Endothelial cell of umbilical vein (primary cell): Measurements from ENCODE around the gene RPL13. TPM values are rescaled to one million over a fixed set of nuclear protein-coding genes. Genes with fewer than 3 reads are reported as not detected.

ENCODE experiments used
- BruUV-seq: library from RNA; stranded (reverse); fragments of 400-500 nt; replicated peaks from 2 replicates; lab custom pipeline; 2021; lab: Mats Ljungman, UMichigan
- CTCF ChIA-PET: fragments of 300-600, 350-600 bp; sonication (Branson Sonifier 250); formaldehyde crosslinking; loops from one replicate; lab custom pipeline; 2021; ENCODE audit warnings: antibody characterized with exemption, inconsistent platforms; lab: Charles Lee
- POLR2A ChIA-PET: fragments of 300-600, 350-600 bp; sonication (Branson Sonifier 250); formaldehyde crosslinking; loops from one replicate; lab custom pipeline; 2021; ENCODE audit warnings: antibody characterized with exemption, inconsistent platforms; lab: Charles Lee
- DNase-seq: peaks from one replicate; pipeline ENCODE4 v3.0.0-alpha.2; 2011; ENCODE audit warnings: low read depth, low spot score
- FAIRE-seq: peaks from 2 replicates; lab custom pipeline; 2011; peaks lifted over from hg19 to GRCh38; lab: Jason Lieb, UNC
- H2AFZ ChIP-seq: 2 replicates; pipeline ENCODE4 v1.6.0; 2012; ENCODE audit warnings: low read depth, low read length, control low read depth, inconsistent platforms
- H3K27ac ChIP-seq: 2 replicates; pipeline ENCODE4 v1.5.1; 2011; ENCODE audit warnings: low read depth, mild to moderate bottlenecking, control low read depth, low read length, moderate library complexity; ENCODE audit not compliant: insufficient read depth
- H3K27me3 ChIP-seq, 2 experiments: 2 replicates each; pipeline versions ENCODE4 v1.6.0 to v1.6.1; 2011; ENCODE audit warnings: low read length in 2 of 2, mixed read lengths in 1 of 2; ENCODE audit not compliant: control insufficient read depth in 2 of 2, insufficient read depth in 2 of 2
- H3K36me3 ChIP-seq, 2 experiments: 2 replicates in 1 of 2; 3 replicates in 1 of 2; pipeline ENCODE4 v1.5.1; 2011; ENCODE audit warnings: low read length in 2 of 2, mild to moderate bottlenecking in 1 of 2, moderate library complexity in 1 of 2; ENCODE audit not compliant: control insufficient read depth in 2 of 2, insufficient read depth in 2 of 2; ENCODE audit errors: extremely low read depth in 1 of 2
- H3K4me1 ChIP-seq: 3 replicates; pipeline ENCODE4 v1.5.1; 2011; ENCODE audit warnings: mild to moderate bottlenecking, low read length; ENCODE audit not compliant: control insufficient read depth, insufficient read depth; ENCODE audit errors: extremely low read depth
- H3K4me2 ChIP-seq: 2 replicates; pipeline ENCODE4 v1.6.1; 2011; ENCODE audit warnings: low read length, control low read depth, mixed read lengths; ENCODE audit not compliant: insufficient read depth
- H3K4me3 ChIP-seq, 3 experiments: fragments of 200-600 bp in 1 of 3; sonication (generic), shearing (Covaris generic) in 1 of 3; replicated peaks in 1 of 3; 2 replicates each; pipeline ENCODE4 v1.5.1; 2011 to 2016; ENCODE audit warnings: control low read depth in 3 of 3, low read length in 3 of 3, mild to moderate bottlenecking in 2 of 3, inconsistent platforms in 1 of 3, low read depth in 1 of 3, moderate library complexity in 1 of 3; ENCODE audit not compliant: insufficient read depth in 1 of 3
- H3K79me2 ChIP-seq: 2 replicates; pipeline ENCODE4 v1.6.0; 2012; ENCODE audit warnings: low read length, inconsistent platforms; ENCODE audit not compliant: control insufficient read depth, insufficient read depth
- H3K9ac ChIP-seq: replicated peaks from 2 replicates; pipeline ENCODE3; 2011; ENCODE audit warnings: low read length, control low read depth; ENCODE audit not compliant: insufficient read depth; ENCODE audit errors: extremely low read depth
- H3K9me1 ChIP-seq: replicated peaks from 3 replicates; pipeline ENCODE4 v1.6.0; 2011; ENCODE audit warnings: mild to moderate bottlenecking, low read length; ENCODE audit not compliant: control insufficient read depth, insufficient read depth; ENCODE audit errors: extremely low read depth
- H3K9me3 ChIP-seq: replicated peaks from 2 replicates; pipeline ENCODE4 v1.5.1; 2012; ENCODE audit warnings: low read length, inconsistent platforms; ENCODE audit not compliant: control insufficient read depth, insufficient read depth
- H4K20me1 ChIP-seq: replicated peaks from 2 replicates; pipeline ENCODE3; 2011; ENCODE audit warnings: mild to moderate bottlenecking, low read length; ENCODE audit not compliant: control insufficient read depth, insufficient read depth; ENCODE audit errors: extremely low read depth
- EZH2 ChIP-seq: IDR thresholded peaks from 2 replicates; pipeline ENCODE4 v1.6.1; 2012; ENCODE audit warnings: borderline replicate concordance, low read depth, mild to moderate bottlenecking, moderate library complexity, low read length, inconsistent platforms; ENCODE audit not compliant: severe bottlenecking
- FOS ChIP-seq: IDR thresholded peaks from 2 replicates; pipeline ENCODE4 v1.6.1; 2011; ENCODE audit warnings: mild to moderate bottlenecking, low read length, moderate library complexity, borderline replicate concordance; ENCODE audit not compliant: insufficient read depth
- GATA2 ChIP-seq: IDR thresholded peaks from 2 replicates; pipeline ENCODE4 v1.7.0; 2011; ENCODE audit warnings: low read depth, mild to moderate bottlenecking, moderate library complexity, mixed read lengths, low read length; ENCODE audit not compliant: insufficient read length, insufficient read depth
- JUN ChIP-seq: IDR thresholded peaks from 2 replicates; pipeline ENCODE4 v1.6.1; 2011; ENCODE audit warnings: borderline replicate concordance, low read depth; ENCODE audit not compliant: insufficient read length, insufficient read depth
- MYC ChIP-seq: IDR thresholded peaks from one replicate; pipeline ENCODE4 v1.6.1; 2011; ENCODE audit warnings: mild to moderate bottlenecking, low read depth, low read length
- POLR2A ChIP-seq: IDR thresholded peaks from 2 replicates; pipeline ENCODE4 v1.6.1; 2012; ENCODE audit warnings: low read depth, mild to moderate bottlenecking, control low read depth, low read length
- POLR2AphosphoS5 ChIP-seq: IDR thresholded peaks from 2 replicates; pipeline ENCODE4 v1.6.1; 2012; ENCODE audit warnings: low read depth, mild to moderate bottlenecking, control low read depth, low read length, moderate library complexity; ENCODE audit not compliant: insufficient read depth
- dilution Hi-C: fragments of 300-500 bp; cut with MboI; formaldehyde crosslinking; loops from one replicate; pipeline ENCODE4 v1.15.0; 2019; ENCODE audit warnings: low sequenced_read_pairs; ENCODE audit not compliant: extremely low pct_ligation_motif_present
- intact Hi-C: fragments of 100-400 bp; cut with micrococcal nuclease; formaldehyde crosslinking; loops from one replicate; pipeline ENCODE4 v1.10.0; 2022
- polyA plus RNA-seq, 4 experiments: library from polyadenylated mRNA; depleted of rRNA in 3 of 4; stranded (reverse) in 3 of 4; unstranded in 1 of 4; fragments of >200 nt; gene quantifications; 2 replicates each; pipeline versions ENCODE4 v1.2.1 to v1.2.3, GENCODE V29; 2011 to 2012; ENCODE audit warnings: missing spikeins in 1 of 4
- total RNA-seq: library from RNA; stranded (reverse); gene quantifications from 2 replicates; pipeline ENCODE4 v1.2.3, GENCODE V29; 2021
- TF ChIP-seq, protein P1 (sequence below): IDR thresholded peaks from 2 replicates; pipeline ENCODE4 v1.6.1; 2011; ENCODE audit not compliant: insufficient read depth, insufficient read length
- TF ChIP-seq, protein P2 (sequence below), 2 donors: IDR thresholded peaks; 1 replicate in 1 of 2; 2 replicates in 1 of 2; pipeline ENCODE4 v1.5.1; 2011; ENCODE audit warnings: low read length in 2 of 2, mild to moderate bottlenecking in 2 of 2, moderate library complexity in 2 of 2, control low read depth in 1 of 2, inconsistent platforms in 1 of 2, low read depth in 1 of 2; ENCODE audit not compliant: insufficient read depth in 1 of 2; ENCODE audit errors: extremely low read depth in 1 of 2

Gene RPL13
- total and polyA plus RNA-seq, 2 donors (not counting 3 experiments of a cell fraction or from before 2014, with no cell fraction given), result 1,463 to 5,670 TPM

DNA sequence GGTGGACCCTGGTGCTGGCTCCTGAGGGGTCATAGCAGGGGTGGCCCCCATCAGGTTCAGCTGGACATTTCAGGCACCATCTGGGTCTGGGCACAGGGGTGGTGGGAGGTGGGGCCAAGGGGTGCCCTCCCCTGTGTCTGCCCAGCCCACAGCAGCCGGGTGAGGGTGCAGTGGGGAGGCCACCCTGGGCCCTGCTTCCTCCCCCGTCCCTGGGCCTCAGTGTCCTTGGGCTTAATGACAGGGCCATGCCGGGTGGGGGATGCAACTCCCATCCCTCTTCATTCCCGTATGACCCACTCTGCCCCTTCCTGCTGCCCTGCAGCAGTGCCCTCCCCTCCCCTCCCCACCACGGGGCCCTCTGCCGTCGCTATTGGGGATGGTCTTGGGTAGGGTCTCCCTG lies 25.7 kb downstream of the RPL13 start:
- no TSS peak for BruUV-seq

More for the DNA sequence above, 25.7 kb downstream of the RPL13 start:
- Histone ChIP-seq H3K27me3 (no peaks in the 10 kb centered on the region), H3K4me3 (no peak overlapping the region), H3K36me3 (no peaks in the 10 kb centered on the region), H3K27ac (no peak overlapping the region), H4K20me1 (no peaks in the 10 kb centered on the region), H3K9me3 (no peaks in the 10 kb centered on the region), H3K4me1 (peaks cover 15% of the 10 kb centered on the region), H3K79me2 (no peaks in the 10 kb centered on the region), H2AFZ (no peak overlapping the region), H3K4me2 (no peak overlapping the region), H3K9me1 (no peaks in the 10 kb centered on the region), H3K9ac (no peak overlapping the region)
- no peak for FAIRE-seq
- TF ChIP-seq FOS (no peak), POLR2AphosphoS5 (no peak), EZH2 (no peak), MYC (no peak), POLR2A (no peak), GATA2 (no peak), JUN (no peak)
- TF ChIP-seq, protein P1, sequence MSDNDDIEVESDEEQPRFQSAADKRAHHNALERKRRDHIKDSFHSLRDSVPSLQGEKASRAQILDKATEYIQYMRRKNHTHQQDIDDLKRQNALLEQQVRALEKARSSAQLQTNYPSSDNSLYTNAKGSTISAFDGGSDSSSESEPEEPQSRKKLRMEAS, result no peak
- TF ChIP-seq, protein P2, sequence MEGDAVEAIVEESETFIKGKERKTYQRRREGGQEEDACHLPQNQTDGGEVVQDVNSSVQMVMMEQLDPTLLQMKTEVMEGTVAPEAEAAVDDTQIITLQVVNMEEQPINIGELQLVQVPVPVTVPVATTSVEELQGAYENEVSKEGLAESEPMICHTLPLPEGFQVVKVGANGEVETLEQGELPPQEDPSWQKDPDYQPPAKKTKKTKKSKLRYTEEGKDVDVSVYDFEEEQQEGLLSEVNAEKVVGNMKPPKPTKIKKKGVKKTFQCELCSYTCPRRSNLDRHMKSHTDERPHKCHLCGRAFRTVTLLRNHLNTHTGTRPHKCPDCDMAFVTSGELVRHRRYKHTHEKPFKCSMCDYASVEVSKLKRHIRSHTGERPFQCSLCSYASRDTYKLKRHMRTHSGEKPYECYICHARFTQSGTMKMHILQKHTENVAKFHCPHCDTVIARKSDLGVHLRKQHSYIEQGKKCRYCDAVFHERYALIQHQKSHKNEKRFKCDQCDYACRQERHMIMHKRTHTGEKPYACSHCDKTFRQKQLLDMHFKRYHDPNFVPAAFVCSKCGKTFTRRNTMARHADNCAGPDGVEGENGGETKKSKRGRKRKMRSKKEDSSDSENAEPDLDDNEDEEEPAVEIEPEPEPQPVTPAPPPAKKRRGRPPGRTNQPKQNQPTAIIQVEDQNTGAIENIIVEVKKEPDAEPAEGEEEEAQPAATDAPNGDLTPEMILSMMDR (IDR thresholded peaks at IDR 0.05; ENCODE audit: extremely low read depth in 1 of 2, insufficient read depth in 1 of 2, low read depth in 1 of 2, low read length in 2 of 2), result no peak
- intact Hi-C loops, result no loop called here
- POLR2A ChIA-PET, result no interaction called here
- dilution Hi-C loops, result no loop called here
- CTCF ChIA-PET, result no interaction called here
- DNase-seq, result no peak
